Endothelial cell of umbilical vein (primary cell): ENCODE results near the gene MAGI1. TPM values are rescaled to one million over a fixed set of nuclear protein-coding genes. Genes with fewer than 3 reads are reported as not detected.

ENCODE experiments used
- BruUV-seq: library from RNA; stranded (reverse); fragments of 400-500 nt; replicated peaks from 2 replicates; lab custom pipeline; 2021; lab: Mats Ljungman, UMichigan
- CTCF ChIA-PET: fragments of 300-600, 350-600 bp; sonication (Branson Sonifier 250); formaldehyde crosslinking; loops from one replicate; lab custom pipeline; 2021; ENCODE audit warnings: antibody characterized with exemption, inconsistent platforms; lab: Charles Lee
- POLR2A ChIA-PET: fragments of 300-600, 350-600 bp; sonication (Branson Sonifier 250); formaldehyde crosslinking; loops from one replicate; lab custom pipeline; 2021; ENCODE audit warnings: antibody characterized with exemption, inconsistent platforms; lab: Charles Lee
- DNase-seq: peaks from one replicate; pipeline ENCODE4 v3.0.0-alpha.2; 2011; ENCODE audit warnings: low read depth, low spot score
- FAIRE-seq: peaks from 2 replicates; lab custom pipeline; 2011; peaks lifted over from hg19 to GRCh38; lab: Jason Lieb, UNC
- H2AFZ ChIP-seq: 2 replicates; pipeline ENCODE4 v1.6.0; 2012; ENCODE audit warnings: low read depth, low read length, control low read depth, inconsistent platforms
- H3K27ac ChIP-seq: 2 replicates; pipeline ENCODE4 v1.5.1; 2011; ENCODE audit warnings: low read depth, mild to moderate bottlenecking, control low read depth, low read length, moderate library complexity; ENCODE audit not compliant: insufficient read depth
- H3K27me3 ChIP-seq, 2 experiments: 2 replicates each; pipeline versions ENCODE4 v1.6.0 to v1.6.1; 2011; ENCODE audit warnings: low read length in 2 of 2, mixed read lengths in 1 of 2; ENCODE audit not compliant: control insufficient read depth in 2 of 2, insufficient read depth in 2 of 2
- H3K36me3 ChIP-seq, 2 experiments: 2 replicates in 1 of 2; 3 replicates in 1 of 2; pipeline ENCODE4 v1.5.1; 2011; ENCODE audit warnings: low read length in 2 of 2, mild to moderate bottlenecking in 1 of 2, moderate library complexity in 1 of 2; ENCODE audit not compliant: control insufficient read depth in 2 of 2, insufficient read depth in 2 of 2; ENCODE audit errors: extremely low read depth in 1 of 2
- H3K4me1 ChIP-seq: 3 replicates; pipeline ENCODE4 v1.5.1; 2011; ENCODE audit warnings: mild to moderate bottlenecking, low read length; ENCODE audit not compliant: control insufficient read depth, insufficient read depth; ENCODE audit errors: extremely low read depth
- H3K4me2 ChIP-seq: 2 replicates; pipeline ENCODE4 v1.6.1; 2011; ENCODE audit warnings: low read length, control low read depth, mixed read lengths; ENCODE audit not compliant: insufficient read depth
- H3K4me3 ChIP-seq, 3 experiments: fragments of 200-600 bp in 1 of 3; sonication (generic), shearing (Covaris generic) in 1 of 3; replicated peaks in 1 of 3; 2 replicates each; pipeline ENCODE4 v1.5.1; 2011 to 2016; ENCODE audit warnings: control low read depth in 3 of 3, low read length in 3 of 3, mild to moderate bottlenecking in 2 of 3, inconsistent platforms in 1 of 3, low read depth in 1 of 3, moderate library complexity in 1 of 3; ENCODE audit not compliant: insufficient read depth in 1 of 3
- H3K79me2 ChIP-seq: 2 replicates; pipeline ENCODE4 v1.6.0; 2012; ENCODE audit warnings: low read length, inconsistent platforms; ENCODE audit not compliant: control insufficient read depth, insufficient read depth
- H3K9ac ChIP-seq: replicated peaks from 2 replicates; pipeline ENCODE3; 2011; ENCODE audit warnings: low read length, control low read depth; ENCODE audit not compliant: insufficient read depth; ENCODE audit errors: extremely low read depth
- H3K9me1 ChIP-seq: replicated peaks from 3 replicates; pipeline ENCODE4 v1.6.0; 2011; ENCODE audit warnings: mild to moderate bottlenecking, low read length; ENCODE audit not compliant: control insufficient read depth, insufficient read depth; ENCODE audit errors: extremely low read depth
- H3K9me3 ChIP-seq: replicated peaks from 2 replicates; pipeline ENCODE4 v1.5.1; 2012; ENCODE audit warnings: low read length, inconsistent platforms; ENCODE audit not compliant: control insufficient read depth, insufficient read depth
- H4K20me1 ChIP-seq: replicated peaks from 2 replicates; pipeline ENCODE3; 2011; ENCODE audit warnings: mild to moderate bottlenecking, low read length; ENCODE audit not compliant: control insufficient read depth, insufficient read depth; ENCODE audit errors: extremely low read depth
- EZH2 ChIP-seq: IDR thresholded peaks from 2 replicates; pipeline ENCODE4 v1.6.1; 2012; ENCODE audit warnings: borderline replicate concordance, low read depth, mild to moderate bottlenecking, moderate library complexity, low read length, inconsistent platforms; ENCODE audit not compliant: severe bottlenecking
- FOS ChIP-seq: IDR thresholded peaks from 2 replicates; pipeline ENCODE4 v1.6.1; 2011; ENCODE audit warnings: mild to moderate bottlenecking, low read length, moderate library complexity, borderline replicate concordance; ENCODE audit not compliant: insufficient read depth
- GATA2 ChIP-seq: IDR thresholded peaks from 2 replicates; pipeline ENCODE4 v1.7.0; 2011; ENCODE audit warnings: low read depth, mild to moderate bottlenecking, moderate library complexity, mixed read lengths, low read length; ENCODE audit not compliant: insufficient read length, insufficient read depth
- JUN ChIP-seq: IDR thresholded peaks from 2 replicates; pipeline ENCODE4 v1.6.1; 2011; ENCODE audit warnings: borderline replicate concordance, low read depth; ENCODE audit not compliant: insufficient read length, insufficient read depth
- MYC ChIP-seq: IDR thresholded peaks from one replicate; pipeline ENCODE4 v1.6.1; 2011; ENCODE audit warnings: mild to moderate bottlenecking, low read depth, low read length
- POLR2A ChIP-seq: IDR thresholded peaks from 2 replicates; pipeline ENCODE4 v1.6.1; 2012; ENCODE audit warnings: low read depth, mild to moderate bottlenecking, control low read depth, low read length
- POLR2AphosphoS5 ChIP-seq: IDR thresholded peaks from 2 replicates; pipeline ENCODE4 v1.6.1; 2012; ENCODE audit warnings: low read depth, mild to moderate bottlenecking, control low read depth, low read length, moderate library complexity; ENCODE audit not compliant: insufficient read depth
- dilution Hi-C: fragments of 300-500 bp; cut with MboI; formaldehyde crosslinking; loops from one replicate; pipeline ENCODE4 v1.15.0; 2019; ENCODE audit warnings: low sequenced_read_pairs; ENCODE audit not compliant: extremely low pct_ligation_motif_present
- intact Hi-C: fragments of 100-400 bp; cut with micrococcal nuclease; formaldehyde crosslinking; loops from one replicate; pipeline ENCODE4 v1.10.0; 2022
- polyA plus RNA-seq, 4 experiments: library from polyadenylated mRNA; depleted of rRNA in 3 of 4; stranded (reverse) in 3 of 4; unstranded in 1 of 4; fragments of >200 nt; gene quantifications; 2 replicates each; pipeline versions ENCODE4 v1.2.1 to v1.2.3, GENCODE V29; 2011 to 2012; ENCODE audit warnings: missing spikeins in 1 of 4
- total RNA-seq: library from RNA; stranded (reverse); gene quantifications from 2 replicates; pipeline ENCODE4 v1.2.3, GENCODE V29; 2021
- TF ChIP-seq, protein P1 (sequence below), 2 donors: IDR thresholded peaks; 1 replicate in 1 of 2; 2 replicates in 1 of 2; pipeline ENCODE4 v1.5.1; 2011; ENCODE audit warnings: low read length in 2 of 2, mild to moderate bottlenecking in 2 of 2, moderate library complexity in 2 of 2, control low read depth in 1 of 2, inconsistent platforms in 1 of 2, low read depth in 1 of 2; ENCODE audit not compliant: insufficient read depth in 1 of 2; ENCODE audit errors: extremely low read depth in 1 of 2
- TF ChIP-seq, protein P2 (sequence below): IDR thresholded peaks from 2 replicates; pipeline ENCODE4 v1.6.1; 2011; ENCODE audit not compliant: insufficient read depth, insufficient read length

Gene MAGI1
- total and polyA plus RNA-seq, 2 donors (not counting 3 experiments of a cell fraction or from before 2014, with no cell fraction given), result 10.1 to 47.9 TPM

DNA sequence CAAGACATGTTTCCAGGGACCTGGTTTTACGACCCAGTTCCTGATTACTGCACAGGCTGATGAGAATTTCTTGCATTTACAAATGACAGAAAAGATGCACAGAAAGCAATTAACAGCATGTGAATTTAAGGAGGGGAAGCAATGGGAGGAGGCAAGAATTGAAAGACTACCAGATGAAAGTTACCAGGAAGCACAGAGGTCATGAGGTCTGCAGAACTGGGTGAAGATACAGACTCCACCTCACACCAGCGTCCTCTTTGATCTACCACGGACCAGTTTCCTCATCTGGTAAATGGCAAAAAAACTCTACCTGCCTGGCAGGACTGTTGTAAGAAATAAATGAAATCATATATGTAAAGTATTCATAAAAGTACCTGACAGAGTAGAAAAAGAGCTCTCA is 266.0 kb downstream of the MAGI1 start:
- TF ChIP-seq MYC (no peak), FOS (no peak), GATA2 (no peak), POLR2AphosphoS5 (no peak), POLR2A (no peak), JUN (no peak), EZH2 (no peak)
- TF ChIP-seq, protein P1, sequence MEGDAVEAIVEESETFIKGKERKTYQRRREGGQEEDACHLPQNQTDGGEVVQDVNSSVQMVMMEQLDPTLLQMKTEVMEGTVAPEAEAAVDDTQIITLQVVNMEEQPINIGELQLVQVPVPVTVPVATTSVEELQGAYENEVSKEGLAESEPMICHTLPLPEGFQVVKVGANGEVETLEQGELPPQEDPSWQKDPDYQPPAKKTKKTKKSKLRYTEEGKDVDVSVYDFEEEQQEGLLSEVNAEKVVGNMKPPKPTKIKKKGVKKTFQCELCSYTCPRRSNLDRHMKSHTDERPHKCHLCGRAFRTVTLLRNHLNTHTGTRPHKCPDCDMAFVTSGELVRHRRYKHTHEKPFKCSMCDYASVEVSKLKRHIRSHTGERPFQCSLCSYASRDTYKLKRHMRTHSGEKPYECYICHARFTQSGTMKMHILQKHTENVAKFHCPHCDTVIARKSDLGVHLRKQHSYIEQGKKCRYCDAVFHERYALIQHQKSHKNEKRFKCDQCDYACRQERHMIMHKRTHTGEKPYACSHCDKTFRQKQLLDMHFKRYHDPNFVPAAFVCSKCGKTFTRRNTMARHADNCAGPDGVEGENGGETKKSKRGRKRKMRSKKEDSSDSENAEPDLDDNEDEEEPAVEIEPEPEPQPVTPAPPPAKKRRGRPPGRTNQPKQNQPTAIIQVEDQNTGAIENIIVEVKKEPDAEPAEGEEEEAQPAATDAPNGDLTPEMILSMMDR (IDR thresholded peaks at IDR 0.05; ENCODE audit: extremely low read depth in 1 of 2, insufficient read depth in 1 of 2, low read depth in 1 of 2, low read length in 2 of 2), result no peak
- TF ChIP-seq, protein P2, sequence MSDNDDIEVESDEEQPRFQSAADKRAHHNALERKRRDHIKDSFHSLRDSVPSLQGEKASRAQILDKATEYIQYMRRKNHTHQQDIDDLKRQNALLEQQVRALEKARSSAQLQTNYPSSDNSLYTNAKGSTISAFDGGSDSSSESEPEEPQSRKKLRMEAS, result no peak
- H3K36me3 ChIP-seq, result no peaks in the 10 kb centered on the region
- no peak overlapping the region for H2AFZ ChIP-seq
- H3K79me2 ChIP-seq, result no peaks in the 10 kb centered on the region
- no peak overlapping the region for H3K4me3 ChIP-seq
- no peak overlapping the region for H3K27ac ChIP-seq
- no peak for DNase-seq
- intact Hi-C loops, result no loop called here
- POLR2A ChIA-PET, result no interaction called here
- no peaks in the 10 kb centered on the region for H3K9me1 ChIP-seq
- BruUV-seq, result no TSS peak
- no peak for FAIRE-seq
- no peak overlapping the region for H3K4me2 ChIP-seq
- no peaks in the 10 kb centered on the region for H3K4me1 ChIP-seq
- CTCF ChIA-PET, result interaction anchor here (5.2 kb wide), 1 partner anchor 22 kb away, joined by 16 read pairs; no protein-coding TSS in a partner anchor
- no peaks in the 10 kb centered on the region for H3K27me3 ChIP-seq
- no peak overlapping the region for H3K9ac ChIP-seq
- no peaks in the 10 kb centered on the region for H3K9me3 ChIP-seq
- dilution Hi-C loops, result no loop called here
- no peaks in the 10 kb centered on the region for H4K20me1 ChIP-seq
